B cell (primary cell): ENCODE results near the gene DACT2.

Source experiments
- EZH2 ChIP-seq: IDR thresholded peaks from 2 replicates; pipeline ENCODE4 v1.6.1; 2012; ENCODE audit warnings: borderline replicate concordance, low read depth, mild to moderate bottlenecking, moderate library complexity, low read length; ENCODE audit not compliant: insufficient read depth, poor library complexity, severe bottlenecking
- TF ChIP-seq, protein P1 (sequence below): fragments of 200-600 bp; IDR thresholded peaks from one replicate; pipeline ENCODE4 v1.8.0; 2022; ENCODE audit warnings: antibody characterized with exemption, mild to moderate bottlenecking

DNA sequence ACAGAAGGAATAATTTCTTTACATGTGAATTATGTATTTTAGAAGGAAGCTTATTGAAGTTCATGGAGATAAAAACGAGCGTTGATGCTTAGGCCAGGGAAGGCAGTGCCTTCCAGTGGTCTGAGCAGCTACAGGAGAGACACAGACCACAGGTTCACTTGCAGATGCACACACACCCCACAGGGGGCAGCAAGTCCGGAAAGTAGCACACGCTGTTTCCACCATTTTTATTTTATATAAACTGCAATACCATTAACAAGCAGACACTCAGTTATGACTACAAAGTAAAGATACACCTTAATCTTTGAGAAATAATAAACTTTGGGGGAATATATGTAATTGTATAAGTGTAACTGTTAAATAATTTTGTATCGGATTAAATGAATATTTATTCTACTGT lies 13.5 kb upstream of the DACT2 start:
- TF ChIP-seq, protein P1, sequence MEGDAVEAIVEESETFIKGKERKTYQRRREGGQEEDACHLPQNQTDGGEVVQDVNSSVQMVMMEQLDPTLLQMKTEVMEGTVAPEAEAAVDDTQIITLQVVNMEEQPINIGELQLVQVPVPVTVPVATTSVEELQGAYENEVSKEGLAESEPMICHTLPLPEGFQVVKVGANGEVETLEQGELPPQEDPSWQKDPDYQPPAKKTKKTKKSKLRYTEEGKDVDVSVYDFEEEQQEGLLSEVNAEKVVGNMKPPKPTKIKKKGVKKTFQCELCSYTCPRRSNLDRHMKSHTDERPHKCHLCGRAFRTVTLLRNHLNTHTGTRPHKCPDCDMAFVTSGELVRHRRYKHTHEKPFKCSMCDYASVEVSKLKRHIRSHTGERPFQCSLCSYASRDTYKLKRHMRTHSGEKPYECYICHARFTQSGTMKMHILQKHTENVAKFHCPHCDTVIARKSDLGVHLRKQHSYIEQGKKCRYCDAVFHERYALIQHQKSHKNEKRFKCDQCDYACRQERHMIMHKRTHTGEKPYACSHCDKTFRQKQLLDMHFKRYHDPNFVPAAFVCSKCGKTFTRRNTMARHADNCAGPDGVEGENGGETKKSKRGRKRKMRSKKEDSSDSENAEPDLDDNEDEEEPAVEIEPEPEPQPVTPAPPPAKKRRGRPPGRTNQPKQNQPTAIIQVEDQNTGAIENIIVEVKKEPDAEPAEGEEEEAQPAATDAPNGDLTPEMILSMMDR, result no peak
- no peak for TF ChIP-seq EZH2
